IMR-90 (cell line): Measurements from ENCODE around the gene RPL14. TPM values are rescaled to one million over a fixed set of nuclear protein-coding genes. Genes with fewer than 3 reads are reported as not detected.

Source experiments
- ATAC-seq: fragments of 200-7000 bp; cut with Tn5 transposase; 2 replicates; pipeline ENCODE4 v1.9.1; 2020; ENCODE audit warnings: low read depth, mild to moderate bottlenecking, moderate library complexity
- BruUV-seq: library from RNA; stranded (reverse); fragments of 400-500 nt; replicated peaks from 2 replicates; lab custom pipeline; 2021; lab: Mats Ljungman, UMichigan
- CTCF ChIA-PET: fragments of 300-600 bp; formaldehyde crosslinking; extraction: SDS; loops from one replicate; lab custom pipeline; 2021; ENCODE audit warnings: antibody characterized with exemption; lab: Yijun Ruan, JAX
- POLR2A ChIA-PET: fragments of 300-600 bp; sonication (Branson Sonifier 250); formaldehyde crosslinking; loops from one replicate; lab custom pipeline; 2022; ENCODE audit warnings: antibody characterized with exemption; ENCODE audit not compliant: unreplicated experiment; lab: Charles Lee
- DNase-seq: peaks from one replicate; pipeline ENCODE4 v3.0.0; 2013
- H2AFZ ChIP-seq: replicated peaks from 2 replicates; pipeline ENCODE3; 2013; ENCODE audit warnings: low read length, mild to moderate bottlenecking; ENCODE audit not compliant: poor library complexity
- H2AK5ac ChIP-seq: 2 replicates; pipeline ENCODE4 v1.6.1; 2013; ENCODE audit warnings: low read depth, low read length, inconsistent platforms
- H2AK9ac ChIP-seq: replicated peaks from 2 replicates; pipeline ENCODE3; 2013; ENCODE audit warnings: mild to moderate bottlenecking, low read depth, low read length, moderate library complexity; ENCODE audit not compliant: poor library complexity
- H2BK120ac ChIP-seq: 2 replicates; pipeline ENCODE4 v1.6.1; 2013; ENCODE audit warnings: low read depth, low read length, inconsistent platforms
- H2BK15ac ChIP-seq: 3 replicates; pipeline ENCODE4 v1.6.1; 2013; ENCODE audit warnings: low read depth, low read length, inconsistent platforms
- H2BK20ac ChIP-seq: 2 replicates; pipeline ENCODE4 v1.6.1; 2013; ENCODE audit warnings: low read depth, mild to moderate bottlenecking, inconsistent platforms, low read length, moderate library complexity
- H2BK5ac ChIP-seq: 2 replicates; pipeline ENCODE4 v1.6.1; 2013; ENCODE audit warnings: mild to moderate bottlenecking, low read depth, low read length, inconsistent platforms; ENCODE audit not compliant: poor library complexity, severe bottlenecking
- H3K14ac ChIP-seq: replicated peaks from 2 replicates; pipeline ENCODE4 v1.6.1; 2013; ENCODE audit warnings: low read depth, low read length, inconsistent platforms
- H3K18ac ChIP-seq: 2 replicates; pipeline ENCODE4 v1.6.1; 2013; ENCODE audit warnings: low read depth, low read length, control low read depth
- H3K23ac ChIP-seq: 2 replicates; pipeline ENCODE4 v1.6.1; 2013; ENCODE audit warnings: low read depth, low read length, inconsistent platforms
- H3K27ac ChIP-seq: 2 replicates; pipeline ENCODE4 v1.5.1; 2013; ENCODE audit warnings: mild to moderate bottlenecking, control low read depth, low read length; ENCODE audit not compliant: insufficient read depth
- H3K27me3 ChIP-seq: 2 replicates; pipeline ENCODE4 v1.6.1; 2013; ENCODE audit warnings: low read length; ENCODE audit not compliant: control insufficient read depth, insufficient read depth
- H3K36me3 ChIP-seq: 2 replicates; pipeline ENCODE4 v1.6.1; 2013; ENCODE audit warnings: low read length, mixed read lengths; ENCODE audit not compliant: control insufficient read depth, insufficient read depth
- H3K4ac ChIP-seq: 2 replicates; pipeline ENCODE4 v1.6.1; 2013; ENCODE audit warnings: low read depth, low read length, inconsistent platforms
- H3K4me1 ChIP-seq: 2 replicates; pipeline ENCODE4 v1.6.1; 2013; ENCODE audit warnings: low read length, mixed read lengths; ENCODE audit not compliant: control insufficient read depth, insufficient read depth
- H3K4me2 ChIP-seq: 2 replicates; pipeline ENCODE4 v1.6.1; 2013; ENCODE audit warnings: low read depth, mild to moderate bottlenecking, control low read depth, low read length, moderate library complexity
- H3K4me3 ChIP-seq: 2 replicates; pipeline ENCODE4 v1.5.1; 2013; ENCODE audit warnings: low read depth, mild to moderate bottlenecking, control low read depth, low read length, moderate library complexity; ENCODE audit not compliant: insufficient read depth
- H3K56ac ChIP-seq: 2 replicates; pipeline ENCODE4 v1.6.1; 2013; ENCODE audit warnings: low read length, inconsistent platforms; ENCODE audit not compliant: insufficient read depth; ENCODE audit errors: extremely low read depth
- H3K79me1 ChIP-seq, 2 experiments: 2 replicates each; pipeline ENCODE4 v1.6.1; 2013; ENCODE audit warnings: low read length in 2 of 2, inconsistent platforms in 1 of 2, low read depth in 1 of 2
- H3K9ac ChIP-seq: 2 replicates; pipeline ENCODE4 v1.6.1; 2013; ENCODE audit warnings: low read depth, low read length, control low read depth
- H3K9me1 ChIP-seq: 2 replicates; pipeline ENCODE4 v1.6.1; 2013; ENCODE audit warnings: low read length, inconsistent platforms; ENCODE audit not compliant: insufficient read depth
- H3K9me3 ChIP-seq: 2 replicates; pipeline ENCODE4 v1.6.1; 2013; ENCODE audit warnings: low read length; ENCODE audit not compliant: control insufficient read depth, insufficient read depth
- H4K20me1 ChIP-seq: 2 replicates; pipeline ENCODE4 v1.6.1; 2013; ENCODE audit warnings: low read length, inconsistent platforms; ENCODE audit not compliant: insufficient read depth
- H4K5ac ChIP-seq: 2 replicates; pipeline ENCODE4 v1.6.1; 2013; ENCODE audit warnings: mild to moderate bottlenecking, low read depth, low read length, control low read depth
- H4K8ac ChIP-seq, 2 experiments: 2 replicates each; pipeline ENCODE4 v1.6.1; 2013; ENCODE audit warnings: low read depth in 2 of 2, low read length in 2 of 2, control low read depth in 1 of 2, inconsistent platforms in 1 of 2
- H4K91ac ChIP-seq: 2 replicates; pipeline ENCODE4 v1.6.1; 2013; ENCODE audit warnings: low read depth, low read length, inconsistent platforms; ENCODE audit not compliant: insufficient read depth
- ELK1 ChIP-seq: fragments of 150-350 bp; IDR thresholded peaks from 2 replicates; pipeline ENCODE4 v1.6.1; 2016; ENCODE audit warnings: low read depth, mild to moderate bottlenecking, low read length, moderate library complexity, borderline replicate concordance
- FOS ChIP-seq: fragments of 150-350 bp; IDR thresholded peaks from 2 replicates; pipeline ENCODE4 v1.6.1; 2016; ENCODE audit warnings: low read depth, low read length
- MXI1 ChIP-seq: IDR thresholded peaks from 2 replicates; pipeline ENCODE4 v1.6.1; 2012; ENCODE audit warnings: low read depth, mild to moderate bottlenecking, low read length, moderate library complexity, borderline replicate concordance
- WGBS, 2 experiments: methylation state at CpG; one replicate each; pipeline versions ENCODE4 v1.1.5 to v1.1.7; 2013; ENCODE audit warnings: missing lambda C conversion rate in 2 of 2; ENCODE audit not compliant: insufficient read length in 1 of 2; ENCODE audit errors: extremely low coverage in 2 of 2; 5-methylcytosine and 5-hydroxymethylcytosine counted together
- dilution Hi-C: fragments of 300-500 bp; cut with HindIII; formaldehyde crosslinking; loops from one replicate; pipeline ENCODE4 v1.14.3; 2018; ENCODE audit warnings: low sequenced_read_pairs; ENCODE audit not compliant: unreplicated experiment
- in situ Hi-C: fragments of 300-500 bp; cut with MboI; formaldehyde crosslinking; loops from 3 replicates; pipeline ENCODE4 v1.14.3; 2019; ENCODE audit warnings: low sequenced_read_pairs, inconsistent platforms, mixed read lengths
- intact Hi-C: fragments of 100-400 bp; cut with micrococcal nuclease; formaldehyde crosslinking; loops from 2 replicates; pipeline ENCODE4 v1.10.0; 2022
- polyA plus RNA-seq, 3 experiments: library from polyadenylated mRNA; depleted of rRNA; stranded (reverse); fragments of >200 nt; gene quantifications; 2 replicates each; pipeline ENCODE4 v1.2.3, GENCODE V29; 2012; ENCODE audit warnings: low replicate concordance in 1 of 3
- total RNA-seq: library from RNA; depleted of rRNA; stranded (reverse); fragments of >200 nt; gene quantifications from 2 replicates; pipeline ENCODE4 v1.2.3, GENCODE V29; 2012

RPL14 gene
- total and polyA plus RNA-seq, 2 of the 4 experiments (the other 2 are of a cell fraction): 142 to 492 TPM

GRCh38 chr3:40455328-40455727, 1.8 kb upstream of the RPL14 start:
- Histone ChIP-seq H3K27me3 (no peaks in the 10 kb centered on the region), H2AFZ (no peak overlapping the region), H2BK120ac (no peak overlapping the region), H3K23ac (no peak overlapping the region), H3K79me1 (peaks cover 14 to 26% of the 10 kb centered on the region in 2 experiments), H3K14ac (no peak overlapping the region), H3K9ac (no peak overlapping the region), H4K8ac (no peak overlapping the region), H2AK9ac (no peak overlapping the region), H2BK20ac (no peak overlapping the region), H3K4me2 (no peak overlapping the region), H3K56ac (no peak overlapping the region), H4K5ac (no peak overlapping the region), H3K4me3 (no peak overlapping the region), H3K4me1 (no peaks in the 10 kb centered on the region), H4K91ac (no peak overlapping the region), H3K9me3 (no peaks in the 10 kb centered on the region), H3K36me3 (peaks cover 17% of the 10 kb centered on the region), H2BK15ac (no peak overlapping the region), H2AK5ac (no peak overlapping the region), H3K9me1 (no peaks in the 10 kb centered on the region; the same call in 1 of the 2 replicates), H2BK5ac (no peak overlapping the region), H3K4ac (no peak overlapping the region), H4K20me1 (peaks cover 19% of the 10 kb centered on the region), H3K27ac (no peak overlapping the region), H3K18ac (no peak overlapping the region)
- intact Hi-C loops: no loop called here
- ChIA-PET CTCF (no interaction called here), POLR2A (no interaction called here)
- DNase-seq (no peak), ATAC-seq (no peak)
- in situ Hi-C loops: no loop called here
- no TSS peak for BruUV-seq
- dilution Hi-C loops: no loop called here
- no CpG with 5 or more reads among the region's 4 CpGs for WGBS, 2 experiments
- no peak for TF ChIP-seq ELK1
- TF ChIP-seq FOS: no peak
- TF ChIP-seq MXI1: no peak
